Upper lobe of left lung (tissue), 4 donors: ENCODE results near the gene FLT3LG.

Experiments
- EP300 ChIP-seq, 4 donors: sonication (generic); formaldehyde crosslinking; IDR thresholded peaks; one replicate each; pipeline ENCODE4 v1.5.1; 2017; ENCODE audit warnings: antibody characterized with exemption in 4 of 4, control low read depth in 2 of 4
- POLR2A ChIP-seq, 4 donors: fragments of 450-650 bp; IDR thresholded peaks; one replicate each; pipeline ENCODE4 v1.5.1; 2016 to 2017; ENCODE audit warnings: antibody characterized with exemption in 4 of 4, mild to moderate bottlenecking in 2 of 4
- POLR2AphosphoS5 ChIP-seq, 2 donors: sonication (generic); formaldehyde crosslinking; IDR thresholded peaks; one replicate each; pipeline ENCODE4 v1.5.1; 2017; ENCODE audit warnings: antibody characterized with exemption in 2 of 2
- TF ChIP-seq, protein P1 (sequence below), 6 experiments: fragments of 450-650 bp in 4 of 6; fragments of 200-600 bp in 2 of 6; sonication (generic) in 2 of 6; IDR thresholded peaks; one replicate each; pipeline ENCODE4 v1.5.1; 2016 to 2019; ENCODE audit warnings: antibody characterized with exemption in 6 of 6

DNA sequence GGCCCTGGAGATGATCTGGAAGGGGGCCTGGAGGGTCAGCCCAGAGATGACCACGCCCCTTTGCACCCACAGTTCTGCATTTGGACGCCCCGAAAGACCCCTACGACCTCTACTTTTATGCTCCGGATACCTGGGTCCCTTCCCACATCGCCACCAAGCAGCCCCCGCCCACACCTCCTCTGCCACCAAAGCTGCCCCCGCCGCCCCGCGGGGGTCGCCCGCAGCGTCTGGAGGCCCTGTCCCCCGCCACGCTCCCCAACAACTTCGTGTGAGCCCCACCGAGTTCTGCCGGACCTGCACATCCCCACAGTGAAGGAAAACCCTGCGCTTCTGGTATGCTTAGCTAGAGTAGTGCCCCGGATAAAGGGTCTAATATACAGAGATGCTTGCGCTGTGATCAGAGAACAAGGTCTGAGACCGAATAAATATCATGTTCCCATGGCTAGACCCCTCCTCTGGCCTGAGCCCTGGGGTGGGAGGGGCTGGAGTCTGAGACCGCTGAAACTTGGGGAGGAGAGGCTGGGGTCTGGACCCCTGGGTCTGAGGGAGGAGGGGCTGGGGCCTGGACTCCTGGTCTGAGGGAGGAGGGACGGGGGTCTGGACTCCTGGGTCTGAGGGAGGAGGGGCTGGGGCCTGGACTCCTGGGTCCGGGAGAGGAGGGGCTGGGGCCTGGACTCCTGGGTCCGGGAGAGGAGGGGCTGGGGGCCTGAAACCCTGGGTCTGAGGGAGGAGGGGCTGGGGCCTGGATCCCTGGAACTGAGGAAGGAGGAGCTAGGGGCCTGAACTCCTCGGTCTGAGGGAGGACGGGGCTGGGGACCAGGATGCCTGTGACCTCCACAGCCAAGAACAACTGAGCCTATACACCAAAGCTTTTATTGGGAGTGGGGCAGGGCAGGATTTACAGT, 45.2 kb upstream of the FLT3LG start:
- TF ChIP-seq, protein P1, sequence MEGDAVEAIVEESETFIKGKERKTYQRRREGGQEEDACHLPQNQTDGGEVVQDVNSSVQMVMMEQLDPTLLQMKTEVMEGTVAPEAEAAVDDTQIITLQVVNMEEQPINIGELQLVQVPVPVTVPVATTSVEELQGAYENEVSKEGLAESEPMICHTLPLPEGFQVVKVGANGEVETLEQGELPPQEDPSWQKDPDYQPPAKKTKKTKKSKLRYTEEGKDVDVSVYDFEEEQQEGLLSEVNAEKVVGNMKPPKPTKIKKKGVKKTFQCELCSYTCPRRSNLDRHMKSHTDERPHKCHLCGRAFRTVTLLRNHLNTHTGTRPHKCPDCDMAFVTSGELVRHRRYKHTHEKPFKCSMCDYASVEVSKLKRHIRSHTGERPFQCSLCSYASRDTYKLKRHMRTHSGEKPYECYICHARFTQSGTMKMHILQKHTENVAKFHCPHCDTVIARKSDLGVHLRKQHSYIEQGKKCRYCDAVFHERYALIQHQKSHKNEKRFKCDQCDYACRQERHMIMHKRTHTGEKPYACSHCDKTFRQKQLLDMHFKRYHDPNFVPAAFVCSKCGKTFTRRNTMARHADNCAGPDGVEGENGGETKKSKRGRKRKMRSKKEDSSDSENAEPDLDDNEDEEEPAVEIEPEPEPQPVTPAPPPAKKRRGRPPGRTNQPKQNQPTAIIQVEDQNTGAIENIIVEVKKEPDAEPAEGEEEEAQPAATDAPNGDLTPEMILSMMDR (IDR thresholded peaks at IDR 0.05) = no peak
- TF ChIP-seq POLR2AphosphoS5 (IDR thresholded peaks at IDR 0.05) (no peak), POLR2A (IDR thresholded peaks at IDR 0.05) (no peak), EP300 (IDR thresholded peaks at IDR 0.05) (no peak)
